Kidney capillary endothelial cell (primary cell): Measurements from ENCODE around the gene ZNF367.

ENCODE experiments used
- DNase-seq: peaks from one replicate; pipeline ENCODE4 v3.0.0-alpha.2; 2018; ENCODE audit warnings: low spot score

The ZNF367 gene

DNA sequence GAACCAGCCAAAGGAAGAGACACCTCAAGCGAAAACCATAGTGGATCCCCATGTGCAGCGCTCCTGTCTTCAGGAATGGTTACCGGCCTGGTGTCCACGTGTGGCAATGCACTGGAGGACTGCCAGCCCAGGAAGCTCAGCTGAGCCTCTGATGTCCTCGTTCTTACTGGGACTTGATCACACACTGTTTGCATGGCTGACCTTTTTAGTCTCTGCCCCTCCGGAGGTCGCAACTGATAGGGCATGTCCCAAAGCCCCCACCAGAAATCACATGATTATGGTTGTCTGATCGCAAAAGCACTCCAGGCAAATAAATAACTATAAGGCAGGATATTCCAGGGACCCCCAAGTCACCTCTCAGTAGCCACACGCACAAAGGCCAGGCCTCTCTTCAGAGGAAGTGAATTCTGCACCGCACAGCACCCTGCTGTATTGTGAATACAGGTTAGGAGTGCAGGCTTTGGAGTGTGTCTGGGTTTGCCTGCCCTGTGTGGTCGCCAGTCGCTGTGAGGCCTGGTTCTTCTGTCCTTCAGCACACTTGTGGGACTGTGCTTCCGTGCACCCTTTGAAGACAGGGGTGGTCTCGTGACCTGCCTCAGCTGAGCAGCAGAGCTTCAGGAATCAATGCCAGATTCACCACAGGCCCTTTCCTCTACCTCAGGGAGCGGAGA is 18.4 kb upstream of the ZNF367 start:
- DNase-seq: no peak

DNA sequence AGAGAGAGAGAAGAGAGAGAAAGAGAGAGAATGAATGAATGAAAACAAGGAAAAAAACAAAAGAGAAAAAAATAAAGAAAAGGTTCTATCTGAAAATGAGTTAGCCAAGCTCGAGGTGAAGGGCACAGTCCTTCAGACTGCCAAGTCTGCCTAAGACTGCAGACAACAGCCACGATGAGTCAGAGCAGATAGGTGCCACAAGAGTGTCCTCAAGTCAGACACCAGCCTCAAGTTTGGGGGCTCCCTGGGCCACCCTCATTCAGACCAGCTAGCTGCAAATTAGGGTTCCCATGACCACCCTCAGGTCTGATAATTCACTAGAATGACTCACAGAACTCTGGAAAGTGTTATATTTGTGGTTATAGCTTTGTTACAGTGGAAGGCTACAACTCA is 17.9 kb upstream of the ZNF367 start:
- no peak for DNase-seq

DNA sequence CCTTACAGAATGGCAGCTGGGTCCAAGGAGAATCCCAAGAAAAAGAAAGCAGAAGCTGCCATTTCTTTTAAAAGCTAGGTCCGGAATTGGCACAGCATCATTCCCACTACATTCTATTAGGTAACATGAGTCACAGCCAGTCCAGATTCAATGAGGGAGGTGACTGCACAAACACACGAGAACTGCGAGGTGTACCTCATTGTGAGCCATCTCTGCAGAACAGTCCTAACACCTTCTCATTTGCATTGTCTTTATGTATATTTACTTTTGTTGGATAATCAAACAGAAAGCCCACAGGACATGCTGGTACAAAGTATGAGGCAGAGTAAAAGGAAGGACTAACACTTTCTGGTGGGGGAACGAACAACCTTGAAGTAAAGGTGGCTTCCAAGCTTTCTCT is 17.2 kb upstream of the ZNF367 start:
- DNase-seq: no peak

DNA sequence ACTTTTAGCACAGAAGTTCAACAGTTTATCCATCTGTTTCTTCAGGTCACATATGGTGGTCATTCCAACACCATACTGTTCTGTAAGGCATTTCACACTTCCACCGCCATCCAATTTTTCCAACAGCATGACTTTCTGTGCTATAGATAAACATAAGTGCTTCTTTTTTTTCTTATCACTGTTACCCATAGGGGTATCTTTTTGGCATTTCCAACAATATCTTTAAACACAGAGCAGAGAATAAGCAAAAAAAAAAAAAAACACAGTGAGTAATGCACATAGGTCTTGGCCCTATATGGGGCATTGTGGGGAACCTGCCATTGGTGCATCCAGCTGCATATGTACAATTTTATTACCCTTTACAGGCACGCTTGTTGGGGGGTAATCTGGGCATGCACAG is 12.2 kb upstream of the ZNF367 start:
- DNase-seq: no peak

DNA sequence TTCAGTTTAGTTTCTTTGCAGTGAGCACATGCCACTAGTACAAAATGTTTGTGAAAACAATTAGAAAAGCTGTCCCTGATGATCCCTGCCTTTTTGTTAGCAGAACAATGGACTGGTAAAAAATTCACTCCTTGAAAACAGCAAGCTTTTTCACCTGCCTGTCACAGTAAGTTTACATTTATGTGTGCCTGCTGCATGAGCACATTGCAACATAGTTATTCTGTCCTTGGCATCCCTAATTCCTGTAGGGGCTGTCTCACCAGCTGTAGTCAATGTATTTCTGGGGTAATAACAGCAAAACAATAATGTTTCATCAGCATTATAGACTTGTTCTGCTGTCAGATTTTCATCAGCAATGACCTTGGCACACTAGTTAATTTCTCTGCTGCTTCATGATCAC is 11.6 kb upstream of the ZNF367 start:
- DNase-seq: no peak

DNA sequence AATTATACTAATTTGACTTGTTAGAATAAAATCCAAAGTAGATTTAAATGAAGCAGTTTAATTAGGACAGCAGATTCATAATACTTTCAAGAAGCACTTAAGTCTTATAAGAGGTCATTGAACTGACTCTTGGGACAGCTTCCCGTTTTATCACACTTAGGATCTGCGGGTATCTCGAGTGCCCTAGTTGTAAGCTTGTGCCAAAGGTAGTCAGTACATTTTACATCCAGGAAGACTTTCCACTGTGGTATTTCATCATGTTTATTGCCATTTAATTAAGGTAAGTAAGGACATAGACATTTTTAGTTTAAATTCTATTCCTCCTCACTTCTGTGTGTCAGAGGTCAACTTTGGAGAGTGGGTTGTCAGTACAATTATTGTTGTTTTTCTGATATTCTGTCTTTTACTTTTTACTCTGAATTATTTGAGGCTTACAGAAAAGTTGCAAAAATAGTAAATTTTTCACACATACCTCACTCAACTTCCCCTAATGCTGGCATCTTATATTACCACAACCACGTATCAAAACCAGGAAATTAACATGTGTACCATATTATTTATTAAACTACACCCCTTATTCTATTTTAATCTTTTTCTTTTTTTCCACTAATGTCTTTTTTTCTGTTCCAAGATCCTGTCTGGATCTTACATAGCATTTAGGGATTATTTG is 7.5 kb upstream of the ZNF367 start:
- no peak for DNase-seq

DNA sequence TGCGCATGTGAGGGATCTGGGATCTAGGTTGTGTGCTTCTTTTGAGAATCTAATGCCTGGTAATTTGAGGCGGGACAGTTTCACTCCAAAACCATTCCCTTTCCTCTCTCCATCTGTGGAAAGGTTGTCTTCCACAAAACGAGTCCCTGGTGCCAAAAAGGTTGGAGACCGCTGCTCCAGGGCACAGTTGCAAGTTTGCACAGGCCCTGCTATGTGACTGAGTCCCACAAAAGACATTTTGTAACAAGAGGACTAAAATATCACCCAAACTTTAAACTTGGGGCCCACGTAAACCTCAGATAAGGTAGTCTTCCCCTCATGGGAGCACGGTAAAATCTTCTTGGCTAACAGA is 5.8 kb upstream of the ZNF367 start:
- no peak for DNase-seq

DNA sequence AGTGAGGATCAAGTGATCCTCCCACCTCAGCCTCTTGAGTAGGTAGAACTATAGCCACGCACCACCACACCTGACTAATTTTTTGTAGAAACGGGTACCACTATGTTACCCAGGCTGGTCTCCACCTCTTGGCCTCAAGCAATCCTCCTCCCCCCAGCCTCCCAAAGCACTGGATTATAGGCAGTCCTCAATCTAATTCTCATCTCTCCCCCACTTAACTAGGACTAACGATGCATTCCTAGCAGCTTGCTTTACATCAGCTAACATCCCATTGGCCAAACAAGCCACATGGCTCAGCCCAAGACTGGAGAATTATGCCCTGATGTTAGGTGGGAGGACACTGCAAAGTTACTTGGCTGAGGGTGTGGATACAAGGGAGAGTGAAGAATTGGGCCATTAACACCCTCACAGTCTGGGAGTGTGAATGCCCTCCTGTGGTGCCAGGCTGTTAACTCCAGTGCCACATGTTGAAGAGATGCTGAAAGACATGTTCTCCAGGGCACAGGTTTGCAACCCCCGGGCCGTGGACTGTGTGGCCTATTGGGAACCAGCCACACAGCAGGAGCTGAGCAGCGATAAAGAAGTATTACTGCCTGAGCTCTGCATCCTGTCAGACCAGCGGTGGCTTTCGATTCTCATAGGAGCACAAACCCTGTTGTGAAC is 5.3 kb upstream of the ZNF367 start:
- DNase-seq: no peak

DNA sequence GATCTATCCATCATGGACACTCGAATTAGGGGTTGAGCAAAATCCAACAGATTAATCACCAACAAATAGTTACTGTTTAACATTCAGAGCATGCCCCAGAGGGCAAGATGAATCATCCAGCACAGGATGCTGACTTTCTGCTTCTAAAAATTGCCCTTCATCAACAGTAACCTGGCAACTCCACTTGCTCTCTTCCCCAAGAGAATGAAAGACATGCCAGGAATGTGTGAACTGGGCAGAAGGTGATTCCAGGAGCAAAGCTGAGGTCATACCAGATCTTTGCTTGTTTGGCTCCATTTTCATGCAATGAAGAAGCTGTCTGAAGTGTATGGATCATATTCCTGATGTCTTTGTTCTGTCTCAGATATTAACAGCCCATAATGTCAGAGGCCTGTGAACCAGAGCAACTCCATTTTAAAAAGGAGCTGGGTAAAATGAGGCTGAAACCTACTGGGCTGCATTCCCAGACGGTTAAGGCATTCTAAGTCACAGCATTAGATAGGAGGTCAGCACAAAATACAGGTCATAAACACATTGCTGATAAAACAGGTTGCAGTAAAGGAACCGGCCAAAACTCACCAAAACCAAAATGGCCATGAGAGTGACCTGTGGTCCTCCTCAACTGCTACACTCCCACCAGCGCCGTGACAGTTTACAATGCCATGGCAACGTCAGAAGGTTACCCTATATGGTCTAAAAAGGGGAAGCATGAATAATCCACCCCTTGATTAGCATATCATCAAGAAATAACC is 2.5 kb upstream of the ZNF367 start:
- peak; percentile 98 for DNase-seq

DNA sequence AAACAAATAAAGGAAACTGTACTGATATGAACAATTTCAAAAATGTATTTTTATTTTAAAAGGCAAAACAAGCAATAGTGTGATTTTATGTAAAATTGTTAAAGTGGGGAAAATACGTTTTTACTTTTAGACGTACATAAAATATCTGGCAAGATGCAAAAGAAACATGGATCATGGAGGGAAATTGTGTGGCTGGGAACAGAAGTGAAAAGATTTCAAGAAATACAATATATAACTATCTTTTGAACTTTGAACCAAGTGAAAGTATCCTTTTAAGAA is 1.5 kb upstream of the ZNF367 start:
- DNase-seq: no peak

DNA sequence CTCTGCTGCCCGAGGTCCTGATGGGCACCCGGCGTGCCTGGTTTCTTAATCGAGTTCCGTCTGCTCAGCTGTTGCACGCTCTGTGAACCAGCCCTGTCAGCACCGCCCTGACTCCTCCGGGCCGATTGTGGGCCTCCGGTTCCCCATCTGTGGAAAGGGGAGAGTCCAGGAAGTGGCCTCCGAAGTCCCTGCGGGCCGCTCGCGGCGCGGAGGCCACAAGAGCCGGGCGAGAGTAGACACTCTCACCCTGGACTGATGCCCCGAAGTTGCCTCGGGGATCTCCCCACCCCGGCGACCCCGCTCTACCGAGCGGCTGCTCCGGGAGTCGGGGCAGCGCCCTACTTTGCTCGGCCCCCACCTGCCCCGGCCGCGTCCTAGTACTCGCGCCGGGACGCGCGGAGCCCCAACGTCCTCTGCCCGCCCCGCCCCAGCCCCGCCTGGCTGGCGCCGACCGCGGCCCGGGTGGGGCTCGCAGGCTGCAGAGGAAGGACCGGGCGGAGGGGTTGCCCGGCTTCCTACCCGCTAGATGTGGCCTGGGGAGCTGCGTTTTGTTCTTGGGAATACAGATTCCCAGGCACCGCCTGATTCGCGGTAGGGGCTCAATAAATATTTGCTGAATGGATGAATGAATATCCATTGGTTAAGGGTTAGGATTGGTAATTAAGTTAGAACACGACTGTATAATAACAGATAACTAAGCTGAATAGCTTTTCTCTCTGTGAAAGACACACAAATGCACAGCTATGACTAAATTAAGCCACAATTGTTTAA is 935 bp upstream of the ZNF367 start:
- DNase-seq: peak; percentile 77

DNA sequence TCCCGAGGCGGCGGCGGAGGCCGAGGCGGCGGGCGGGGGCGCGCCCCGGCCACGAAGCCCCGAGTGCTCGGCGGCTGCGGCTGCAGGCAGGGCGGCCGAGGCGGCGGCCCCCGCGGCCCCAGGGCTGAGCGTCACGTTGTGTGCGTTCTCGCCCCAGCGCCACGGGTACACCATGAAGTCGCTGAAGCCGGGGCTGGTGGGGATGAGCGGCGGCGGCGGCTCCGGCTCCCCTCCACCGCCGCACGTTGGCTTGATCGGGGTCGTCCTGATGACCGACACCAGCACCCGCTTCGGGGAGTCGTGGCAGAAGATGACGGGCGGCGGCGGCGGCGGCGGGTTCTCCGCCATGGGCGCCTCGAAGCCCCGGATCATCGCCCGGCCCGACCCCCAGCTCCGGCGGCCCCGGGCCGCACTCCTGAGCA is 498 bp downstream of the ZNF367 start:
- DNase-seq: no peak

DNA sequence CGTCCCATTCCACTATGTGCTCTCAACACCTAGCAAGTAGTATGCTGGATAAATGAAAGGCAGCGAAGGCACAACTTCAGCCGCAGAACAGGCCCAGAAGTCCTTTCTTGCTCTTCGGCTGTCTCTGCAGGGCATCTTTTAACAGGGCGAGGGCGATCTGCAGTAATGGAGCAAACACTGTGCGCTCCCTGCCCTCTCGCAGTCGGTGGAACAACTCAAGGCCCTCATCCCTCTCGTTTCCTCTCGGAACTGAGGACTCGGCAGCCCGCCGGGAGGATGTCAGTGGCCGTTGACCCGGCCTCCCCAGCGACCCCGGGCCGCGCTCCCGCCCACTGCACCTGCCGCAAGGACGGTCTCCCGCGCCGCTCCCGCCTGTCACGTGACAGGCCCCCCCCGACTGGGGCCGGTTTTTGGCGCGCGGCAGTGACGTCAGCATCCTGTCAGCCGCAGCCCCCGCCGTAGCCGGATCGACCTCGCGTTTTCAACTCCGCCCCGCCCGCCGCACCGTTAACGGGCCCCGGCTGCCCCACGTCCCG is 1.1 kb downstream of the ZNF367 start:
- DNase-seq: peak; percentile 71

DNA sequence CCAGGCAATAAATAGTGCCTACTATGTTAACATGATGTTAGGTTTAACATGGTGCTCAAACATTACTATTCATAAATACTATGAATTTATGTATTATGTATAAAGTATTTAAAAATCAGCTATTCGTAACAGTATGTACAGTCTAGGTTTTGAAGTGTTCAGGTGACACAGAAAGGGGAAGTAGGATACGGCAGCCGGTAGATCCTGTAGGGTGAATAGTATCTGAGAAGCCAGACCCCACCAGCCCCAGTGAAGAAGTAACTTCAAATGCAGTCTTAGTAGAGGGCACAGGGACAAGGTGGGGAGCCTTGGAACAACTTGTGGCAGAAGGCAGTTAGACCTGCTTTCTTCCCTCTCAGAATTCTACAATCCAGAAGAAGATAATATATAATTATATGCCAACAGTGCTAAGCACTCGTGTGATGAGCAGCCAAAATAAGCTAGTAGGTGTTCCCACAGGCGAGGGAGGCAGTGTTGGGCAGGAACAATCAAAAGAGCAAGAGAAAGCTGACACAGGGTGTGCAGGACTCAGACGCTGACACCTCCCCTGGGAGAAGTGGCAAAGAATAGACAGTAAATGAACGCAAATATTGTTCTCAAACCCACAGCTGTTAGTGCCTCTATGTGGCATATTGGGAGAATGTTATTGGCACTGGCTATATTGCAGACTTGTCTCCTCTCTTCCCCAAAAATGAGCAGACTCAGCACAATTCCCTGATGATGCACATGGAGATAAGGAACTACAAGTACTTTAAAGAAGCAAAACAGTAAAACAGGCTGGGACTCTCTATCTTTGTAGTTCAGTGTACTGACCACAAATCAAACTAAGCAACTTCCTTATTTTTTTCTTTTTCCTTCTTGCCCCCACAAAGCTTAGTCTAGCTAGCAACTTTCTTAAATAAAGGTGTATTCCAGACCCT is 4.6 kb downstream of the ZNF367 start:
- DNase-seq: no peak

DNA sequence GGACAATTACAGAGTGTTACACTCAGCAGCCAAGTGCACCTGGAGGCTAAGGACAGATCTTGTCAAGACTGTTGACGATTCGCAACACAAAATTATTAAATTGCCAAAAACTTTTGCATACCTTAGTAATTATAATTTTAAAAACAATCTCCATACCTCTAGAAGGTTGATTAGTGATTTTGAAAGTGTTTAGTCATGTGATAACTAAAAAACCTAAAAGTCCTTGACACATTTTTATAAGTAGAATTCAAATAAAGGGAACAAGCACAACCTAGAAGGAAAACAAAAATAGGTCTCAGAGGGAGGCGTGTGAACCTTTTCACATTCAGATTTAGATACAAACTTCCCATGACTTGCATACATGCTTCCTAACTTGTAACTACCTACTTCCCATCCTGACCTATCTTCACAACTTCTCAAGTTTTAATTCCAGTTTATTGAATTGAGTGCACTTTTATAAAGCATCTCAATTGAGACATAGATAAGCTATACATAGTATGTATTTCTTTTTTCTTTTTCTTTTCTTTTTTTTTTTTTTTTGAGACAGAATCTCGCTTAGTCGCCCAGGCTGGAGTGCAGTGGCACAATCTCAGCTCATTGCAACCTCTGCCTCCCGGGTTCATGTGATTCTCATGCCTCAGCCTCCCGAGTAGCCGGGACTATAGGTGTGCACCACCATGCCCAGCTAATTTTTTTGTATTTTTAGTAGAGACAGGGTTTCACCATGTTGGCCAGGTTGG is 5.8 kb downstream of the ZNF367 start:
- no peak for DNase-seq

DNA sequence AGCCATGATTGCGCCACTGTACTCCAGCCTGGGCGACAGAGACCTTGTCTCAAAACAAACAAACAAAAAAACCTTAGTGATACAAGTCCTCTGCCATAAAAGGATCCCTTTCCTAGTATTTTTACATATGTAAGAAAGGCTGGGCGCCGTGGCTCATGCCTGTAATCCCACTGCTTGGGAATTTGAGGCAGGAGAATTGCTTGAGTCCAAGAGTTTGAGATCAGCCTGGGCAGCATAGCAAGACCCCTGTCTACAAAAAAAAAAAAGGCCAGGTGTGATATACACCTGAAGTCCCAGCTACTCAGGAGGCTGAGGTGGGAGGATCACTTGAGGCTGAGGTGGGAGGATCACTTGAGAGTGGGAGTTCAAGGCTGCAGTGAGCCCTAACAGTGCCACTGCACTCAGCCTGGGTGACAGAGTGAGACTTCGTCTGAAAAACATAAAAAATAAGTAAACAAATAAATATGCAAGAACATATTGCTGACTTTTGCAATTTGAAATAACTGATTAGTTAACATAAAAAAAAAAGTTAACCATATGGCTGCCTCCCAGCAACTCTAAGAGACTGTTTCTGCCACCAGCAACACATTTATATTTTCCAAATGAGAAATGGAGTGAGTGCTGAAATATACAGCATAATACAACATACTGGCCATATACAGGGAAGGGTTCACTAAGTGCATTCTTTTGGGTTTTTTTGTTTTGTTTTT is 6.9 kb downstream of the ZNF367 start:
- no peak for DNase-seq

DNA sequence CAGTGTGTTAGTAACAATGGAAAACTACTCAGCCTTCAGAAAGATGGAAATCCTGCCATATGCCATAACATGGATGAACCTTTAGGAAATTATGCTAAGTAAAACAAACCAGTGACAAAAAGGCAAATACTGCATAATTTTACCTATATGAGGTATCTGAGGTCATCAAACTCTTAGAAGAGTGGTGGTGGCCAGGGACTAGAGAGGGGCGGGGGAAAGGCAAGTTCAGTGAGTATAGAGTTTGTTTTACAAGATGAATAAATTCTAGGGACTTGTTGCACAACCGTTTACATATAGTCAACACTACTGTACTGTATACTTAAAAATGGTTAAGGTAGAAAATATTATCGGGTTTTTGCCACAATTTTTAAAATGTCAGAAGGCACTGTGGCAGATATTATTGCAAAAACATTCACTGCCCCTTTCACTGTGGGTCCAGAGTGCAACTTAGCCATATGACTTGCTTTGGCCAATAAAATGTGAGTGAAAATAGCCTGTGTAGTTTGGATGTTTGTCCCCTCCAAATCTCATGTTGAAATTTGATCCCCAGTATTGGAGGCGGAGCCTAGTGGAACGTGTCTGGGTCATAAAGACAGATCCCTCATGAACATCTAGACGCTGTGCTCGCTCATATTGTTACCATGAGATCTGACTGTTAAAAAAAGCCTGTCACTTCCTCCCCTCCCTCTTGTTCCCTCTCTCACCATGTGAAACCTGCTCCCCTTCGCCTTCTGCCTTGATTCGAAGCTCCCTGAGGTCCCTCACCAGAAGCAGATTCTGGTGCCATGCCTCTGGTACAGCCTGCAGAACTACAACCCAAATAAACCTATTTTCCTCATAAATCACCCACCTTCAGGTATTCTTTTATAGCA is 9.5 kb downstream of the ZNF367 start:
- no peak for DNase-seq

DNA sequence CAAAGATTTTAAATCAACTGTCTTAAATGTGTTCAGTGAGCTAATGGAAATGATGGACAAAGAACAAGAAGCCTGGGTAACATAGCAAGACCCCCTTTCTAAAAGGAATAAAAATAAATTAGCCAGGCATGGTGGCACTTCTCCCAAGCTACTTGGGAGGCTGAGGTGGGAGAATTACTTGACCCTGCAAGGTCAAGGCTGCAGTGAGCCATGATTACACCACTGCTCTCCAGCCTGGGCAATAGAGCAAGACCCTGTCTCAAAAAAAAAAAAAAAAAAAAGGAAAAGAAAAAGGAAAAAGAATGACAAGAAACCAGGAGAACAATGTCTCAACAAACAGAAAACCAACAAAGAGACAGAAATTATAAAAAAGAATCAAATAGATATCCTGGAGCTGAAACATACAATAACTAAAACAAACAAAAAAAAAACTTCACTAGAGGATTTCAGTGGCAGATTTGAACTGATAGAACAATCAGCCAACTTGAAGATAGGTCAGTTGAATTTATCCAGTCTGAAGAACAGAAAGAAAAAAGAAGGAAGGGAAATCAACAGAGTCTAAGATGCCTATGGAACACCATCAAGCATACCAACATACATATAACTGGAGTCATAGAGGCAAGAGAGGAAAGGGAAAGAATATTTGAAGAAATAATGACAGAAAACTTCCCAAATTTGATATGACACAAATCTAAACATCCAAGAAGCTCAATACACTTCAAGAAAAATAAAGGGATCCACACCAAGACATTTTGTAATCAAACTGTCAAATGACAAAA is 17.8 kb downstream of the ZNF367 start:
- DNase-seq: no peak
